Neural cell (in vitro differentiated cells): ENCODE results near the gene PARP1. TPM values are rescaled to one million over a fixed set of nuclear protein-coding genes. Genes with fewer than 3 reads are reported as not detected.

Experiments used
- H2AFZ ChIP-seq: fragments of 200-600, 300-800 bp; sonication (generic), shearing (Covaris generic); 2 replicates; pipeline ENCODE4 v1.6.0; 2014; ENCODE audit warnings: low read depth, mild to moderate bottlenecking, antibody characterized with exemption, low read length, moderate library complexity
- H3F3A ChIP-seq: fragments of 200-600 bp; shearing (Covaris generic); 2 replicates; pipeline ENCODE4 v1.6.1; 2016; ENCODE audit warnings: mild to moderate bottlenecking, moderate library complexity, mixed read lengths, antibody characterized with exemption, low read length; ENCODE audit not compliant: insufficient read depth, poor library complexity, severe bottlenecking
- H3K27ac ChIP-seq: fragments of 200-600, 300-800 bp; sonication (generic), shearing (Covaris generic); 2 replicates; pipeline ENCODE4 v1.5.1; 2014; ENCODE audit warnings: mild to moderate bottlenecking, low read length, moderate library complexity
- H3K27me3 ChIP-seq: fragments of 300-800, 200-600 bp; sonication (generic), shearing (Covaris generic); 2 replicates; pipeline ENCODE4 v1.6.0; 2014; ENCODE audit warnings: mild to moderate bottlenecking, low read depth, low read length, moderate library complexity; ENCODE audit not compliant: insufficient read depth
- H3K36me3 ChIP-seq: fragments of 300-800, 200-600 bp; sonication (generic), shearing (Covaris generic); 2 replicates; pipeline ENCODE4 v1.5.1; 2014; ENCODE audit warnings: mild to moderate bottlenecking, antibody characterized with exemption, low read length, moderate library complexity; ENCODE audit not compliant: insufficient read depth
- H3K4me2 ChIP-seq: fragments of 300-800, 200-600 bp; sonication (generic), shearing (Covaris generic); 2 replicates; pipeline ENCODE4 v1.6.0; 2014; ENCODE audit warnings: mild to moderate bottlenecking, low read length
- H3K4me3 ChIP-seq: fragments of 300-800, 200-600 bp; sonication (generic), shearing (Covaris generic); 2 replicates; pipeline ENCODE4 v1.5.1; 2014; ENCODE audit warnings: mild to moderate bottlenecking, low read length, moderate library complexity
- H3K79me2 ChIP-seq: fragments of 200-600 bp; shearing (Covaris generic); replicated peaks from 2 replicates; pipeline ENCODE4 v1.6.0; 2014; ENCODE audit warnings: mild to moderate bottlenecking, low read length, moderate library complexity; ENCODE audit not compliant: insufficient read depth
- H3K9ac ChIP-seq: fragments of 300-800, 200-600 bp; sonication (generic), shearing (Covaris generic); 2 replicates; pipeline ENCODE4 v1.6.1; 2016; ENCODE audit warnings: mild to moderate bottlenecking, low read length, mixed read lengths
- H3K9me2 ChIP-seq: fragments of 200-600 bp; shearing (Covaris generic); 2 replicates; pipeline ENCODE4 v1.6.1; 2016; ENCODE audit warnings: mild to moderate bottlenecking, low read length, mixed read lengths; ENCODE audit not compliant: insufficient read depth
- H3K9me3 ChIP-seq: fragments of 200-600, 300-800 bp; sonication (generic), shearing (Covaris generic); 2 replicates; pipeline ENCODE4 v1.6.1; 2016; ENCODE audit warnings: mild to moderate bottlenecking, mixed run types, low read length, moderate library complexity, mixed read lengths
- H4K20me1 ChIP-seq: fragments of 200-600 bp; shearing (Covaris generic); 2 replicates; pipeline ENCODE4 v1.6.1; 2016; ENCODE audit warnings: mild to moderate bottlenecking, mixed run types; ENCODE audit not compliant: insufficient read depth
- CTCF ChIP-seq: fragments of 450-650 bp; IDR thresholded peaks from 2 replicates; pipeline ENCODE4 v1.5.1; 2014; ENCODE audit warnings: antibody characterized with exemption, mild to moderate bottlenecking, moderate library complexity; ENCODE audit not compliant: poor library complexity, severe bottlenecking
- EP300 ChIP-seq: fragments of 450-650 bp; conservative IDR thresholded peaks from 2 replicates; pipeline ENCODE4 v1.6.1; 2014; ENCODE audit warnings: antibody characterized with exemption, mild to moderate bottlenecking, moderate library complexity; ENCODE audit not compliant: poor library complexity, severe bottlenecking
- EZH2 ChIP-seq: fragments of 200-600, 300-800 bp; shearing (Covaris generic), sonication (generic); IDR thresholded peaks from 2 replicates; pipeline ENCODE4 v1.6.1; 2014; ENCODE audit warnings: antibody characterized with exemption, low read length, borderline replicate concordance, mild to moderate bottlenecking; ENCODE audit not compliant: insufficient read depth, poor library complexity, severe bottlenecking
- MXI1 ChIP-seq: fragments of 450-650 bp; conservative IDR thresholded peaks from 2 replicates; pipeline ENCODE4 v1.6.1; 2014; ENCODE audit warnings: antibody characterized with exemption, mild to moderate bottlenecking; ENCODE audit not compliant: poor library complexity, severe bottlenecking
- POLR2AphosphoS5 ChIP-seq: IDR thresholded peaks from 2 replicates; pipeline ENCODE4 v1.6.1; 2012
- RAD21 ChIP-seq: fragments of 450-650 bp; conservative IDR thresholded peaks from 2 replicates; pipeline ENCODE4 v1.6.1; 2014; ENCODE audit warnings: antibody characterized with exemption, mild to moderate bottlenecking, moderate library complexity
- SMC3 ChIP-seq: fragments of 450-650 bp; conservative IDR thresholded peaks from 2 replicates; pipeline ENCODE4 v1.6.1; 2014; ENCODE audit warnings: antibody characterized with exemption, mild to moderate bottlenecking, moderate library complexity; ENCODE audit not compliant: poor library complexity
- TAF1 ChIP-seq: IDR thresholded peaks from 2 replicates; pipeline ENCODE4 v1.6.1; 2012; ENCODE audit warnings: low read depth
- polyA plus RNA-seq: library from polyadenylated mRNA; depleted of rRNA; stranded (reverse); fragments of >200 nt; gene quantifications from 2 replicates; pipeline ENCODE4 v1.2.3, GENCODE V29; 2014
- TF ChIP-seq, protein P1 (sequence below): IDR thresholded peaks from 2 replicates; pipeline ENCODE4 v1.6.1; 2012; ENCODE audit warnings: borderline replicate concordance

Gene PARP1
- polyA plus RNA-seq, 1 donor from 2014 or later: 112 TPM

DNA sequence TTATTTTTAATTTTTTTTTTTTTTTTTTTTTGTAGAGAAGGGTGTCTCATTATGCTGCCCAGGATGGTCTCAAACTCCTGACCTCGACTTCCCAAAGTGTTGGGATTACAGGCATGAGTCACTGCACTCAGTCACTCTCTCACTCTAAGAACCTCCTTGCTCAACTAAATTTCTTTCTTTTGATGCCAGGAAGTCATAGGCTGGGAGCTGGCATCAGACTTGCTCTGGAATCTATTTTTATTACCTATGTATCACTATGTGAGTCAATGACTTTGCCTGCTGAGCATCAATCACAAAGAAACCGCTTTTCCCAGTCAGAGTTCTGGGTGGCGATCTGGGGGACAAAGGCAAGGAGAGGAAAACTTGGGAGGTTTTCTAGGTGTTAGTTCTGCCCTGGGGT lies 35.5 kb upstream of the PARP1 start:
- Histone ChIP-seq H4K20me1 (no peaks in the 10 kb centered on the region), H3K4me3 (no peak overlapping the region), H3K36me3 (no peaks in the 10 kb centered on the region), H3K27me3 (no peaks in the 10 kb centered on the region), H3K9me2 (no peaks in the 10 kb centered on the region), H2AFZ (no peak overlapping the region), H3K9ac (no peak overlapping the region), H3K27ac (no peak overlapping the region), H3K79me2 (no peaks in the 10 kb centered on the region), H3F3A (no peaks in the 10 kb centered on the region), H3K4me2 (no peak overlapping the region), H3K9me3 (no peaks in the 10 kb centered on the region)
- TF ChIP-seq SMC3: no peak

DNA sequence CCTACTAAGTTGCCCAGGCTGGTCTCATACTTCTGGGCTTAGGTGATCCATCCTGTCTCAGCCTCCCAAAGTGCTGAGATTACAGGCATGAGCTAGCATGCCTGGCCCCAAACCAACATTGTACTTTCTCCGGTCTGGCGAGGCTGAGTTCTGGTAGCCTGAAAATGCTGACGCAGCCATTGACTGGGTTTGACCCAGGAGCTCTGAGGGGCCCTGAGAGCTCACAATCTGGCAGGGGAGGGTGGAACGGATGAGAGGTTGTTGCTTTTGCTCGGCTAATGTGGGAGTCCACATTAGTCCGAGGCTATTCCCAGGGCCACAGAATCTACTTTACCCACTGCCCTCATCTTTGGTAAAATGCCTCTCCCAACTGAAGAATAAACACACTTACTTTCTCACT lies 35.1 kb upstream of the PARP1 start:
- Histone ChIP-seq H3F3A (no peaks in the 10 kb centered on the region), H3K27me3 (no peaks in the 10 kb centered on the region), H3K9ac (no peak overlapping the region), H3K79me2 (no peaks in the 10 kb centered on the region), H3K27ac (no peak overlapping the region), H3K4me2 (no peak overlapping the region), H3K9me3 (no peaks in the 10 kb centered on the region), H2AFZ (no peak overlapping the region), H3K36me3 (no peaks in the 10 kb centered on the region), H4K20me1 (no peaks in the 10 kb centered on the region), H3K4me3 (no peak overlapping the region), H3K9me2 (no peaks in the 10 kb centered on the region)
- no peak for TF ChIP-seq TAF1

- no peaks in the 10 kb centered on the region for H3K27me3 ChIP-seq
- H3K9me2 ChIP-seq: no peaks in the 10 kb centered on the region
- H3K79me2 ChIP-seq: no peaks in the 10 kb centered on the region
- no peak overlapping the region for H3K27ac ChIP-seq
- no peak for TF ChIP-seq RAD21
- TF ChIP-seq SMC3: no peak
- no peak for TF ChIP-seq EZH2
- TF ChIP-seq POLR2AphosphoS5: no peak
- TF ChIP-seq TAF1: no peak
- no peak for TF ChIP-seq CTCF
- TF ChIP-seq, protein P1, sequence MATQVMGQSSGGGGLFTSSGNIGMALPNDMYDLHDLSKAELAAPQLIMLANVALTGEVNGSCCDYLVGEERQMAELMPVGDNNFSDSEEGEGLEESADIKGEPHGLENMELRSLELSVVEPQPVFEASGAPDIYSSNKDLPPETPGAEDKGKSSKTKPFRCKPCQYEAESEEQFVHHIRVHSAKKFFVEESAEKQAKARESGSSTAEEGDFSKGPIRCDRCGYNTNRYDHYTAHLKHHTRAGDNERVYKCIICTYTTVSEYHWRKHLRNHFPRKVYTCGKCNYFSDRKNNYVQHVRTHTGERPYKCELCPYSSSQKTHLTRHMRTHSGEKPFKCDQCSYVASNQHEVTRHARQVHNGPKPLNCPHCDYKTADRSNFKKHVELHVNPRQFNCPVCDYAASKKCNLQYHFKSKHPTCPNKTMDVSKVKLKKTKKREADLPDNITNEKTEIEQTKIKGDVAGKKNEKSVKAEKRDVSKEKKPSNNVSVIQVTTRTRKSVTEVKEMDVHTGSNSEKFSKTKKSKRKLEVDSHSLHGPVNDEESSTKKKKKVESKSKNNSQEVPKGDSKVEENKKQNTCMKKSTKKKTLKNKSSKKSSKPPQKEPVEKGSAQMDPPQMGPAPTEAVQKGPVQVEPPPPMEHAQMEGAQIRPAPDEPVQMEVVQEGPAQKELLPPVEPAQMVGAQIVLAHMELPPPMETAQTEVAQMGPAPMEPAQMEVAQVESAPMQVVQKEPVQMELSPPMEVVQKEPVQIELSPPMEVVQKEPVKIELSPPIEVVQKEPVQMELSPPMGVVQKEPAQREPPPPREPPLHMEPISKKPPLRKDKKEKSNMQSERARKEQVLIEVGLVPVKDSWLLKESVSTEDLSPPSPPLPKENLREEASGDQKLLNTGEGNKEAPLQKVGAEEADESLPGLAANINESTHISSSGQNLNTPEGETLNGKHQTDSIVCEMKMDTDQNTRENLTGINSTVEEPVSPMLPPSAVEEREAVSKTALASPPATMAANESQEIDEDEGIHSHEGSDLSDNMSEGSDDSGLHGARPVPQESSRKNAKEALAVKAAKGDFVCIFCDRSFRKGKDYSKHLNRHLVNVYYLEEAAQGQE: no peak
- no peak for TF ChIP-seq MXI1
- TF ChIP-seq EP300: no peak
- no peaks in the 10 kb centered on the region for H4K20me1 ChIP-seq
- no peaks in the 10 kb centered on the region for H3K9me3 ChIP-seq
- no peaks in the 10 kb centered on the region for H3F3A ChIP-seq
- H3K36me3 ChIP-seq: no peaks in the 10 kb centered on the region
- no peak overlapping the region for H3K9ac ChIP-seq
- H3K4me2 ChIP-seq: no peak overlapping the region
- no peak overlapping the region for H2AFZ ChIP-seq
- no peak overlapping the region for H3K4me3 ChIP-seq
These were observed 33.7 kb upstream of the PARP1 start for GRCh38 chr1:226441629-226442028.
